CD1c-positive myeloid dendritic cell (primary cell): ENCODE results near the gene TC2N.
A peak's percentile ranks its signal among the peaks of the same experiment; 100 is the strongest.
"Not testable (repeated sequence)": the region's sequence is repeated elsewhere in the genome, so short reads cannot be mapped to it uniquely, and the experiment has no call there.

Experiments
- DNase-seq: peaks from one replicate; pipeline ENCODE4 v3.0.0-alpha.2; 2016; ENCODE audit errors: extremely low spot score

The TC2N gene

GRCh38 chr14:91754819-91755218 lies 112.5 kb downstream of the TC2N start:
- no peak for DNase-seq

GRCh38 chr14:91754185-91754584 lies 113.2 kb downstream of the TC2N start:
- no peak for DNase-seq

- no peak for DNase-seq
Measured at GRCh38 chr14:91753501-91754128, 113.7 kb downstream of the TC2N start.

- DNase-seq = no peak
Measured at GRCh38 chr14:91752961-91753360, 114.4 kb downstream of the TC2N start.

GRCh38 chr14:91751719-91752118 lies 115.6 kb downstream of the TC2N start:
- no peak for DNase-seq

- DNase-seq = no peak
Measured at GRCh38 chr14:91750634-91751198, 116.6 kb downstream of the TC2N start.

- no peak for DNase-seq
Measured at GRCh38 chr14:91749868-91750267, 117.5 kb downstream of the TC2N start.

- DNase-seq = no peak
Measured at GRCh38 chr14:91748049-91748448, 119.3 kb downstream of the TC2N start.

- peak; percentile 26 for DNase-seq
Measured at GRCh38 chr14:91745344-91745743, 122.0 kb downstream of the TC2N start.

- DNase-seq = peak; percentile 30
Measured at GRCh38 chr14:91744068-91744480, 123.3 kb downstream of the TC2N start.

- no peak for DNase-seq
Measured at GRCh38 chr14:91743305-91743653, 124.1 kb downstream of the TC2N start.

GRCh38 chr14:91742621-91743304 lies 124.6 kb downstream of the TC2N start:
- DNase-seq = peak; percentile 3

- not testable (repeated sequence) for DNase-seq
Measured at GRCh38 chr14:91739867-91740266, 127.5 kb downstream of the TC2N start.

GRCh38 chr14:91737619-91738018 lies 129.7 kb downstream of the TC2N start:
- DNase-seq = no peak

- no peak for DNase-seq
Measured at GRCh38 chr14:91732859-91733477, 134.4 kb downstream of the TC2N start.

- DNase-seq = no peak
Measured at GRCh38 chr14:91732439-91732838, 134.9 kb downstream of the TC2N start.

GRCh38 chr14:91731986-91732385 lies 135.3 kb downstream of the TC2N start, which contains the start of gene CATSPERB:
Gene CATSPERB (minus strand): TSS chr14:91732086. CDS start chr14:91729479, 2,607 bp downstream.
- no peak for DNase-seq

- DNase-seq = no peak
Measured at GRCh38 chr14:91731018-91731417, 136.3 kb downstream of the TC2N start.

GRCh38 chr14:91729756-91730155 lies 137.6 kb downstream of the TC2N start:
- DNase-seq = no peak
